Mesenchymal stem cell (in vitro differentiated cells and primary cell): ENCODE results near the gene FOXL1.

ENCODE experiments used
- DNase-seq: peaks from one replicate; pipeline ENCODE4 v3.0.0-alpha.2; 2013
- H2AFZ ChIP-seq: one replicate; pipeline ENCODE4 v1.6.1; 2013; ENCODE audit warnings: low read depth, mild to moderate bottlenecking, control low read depth, inconsistent platforms, low read length, moderate library complexity
- H2AK5ac ChIP-seq: 2 replicates; pipeline ENCODE4 v1.6.1; 2013; ENCODE audit warnings: low read length, moderate library complexity, mild to moderate bottlenecking, inconsistent platforms; ENCODE audit not compliant: severe bottlenecking
- H2BK120ac ChIP-seq: one replicate; pipeline ENCODE4 v1.6.1; 2013; ENCODE audit warnings: low read depth, mild to moderate bottlenecking, inconsistent platforms, low read length, moderate library complexity
- H2BK12ac ChIP-seq, 2 experiments: one replicate each; pipeline ENCODE4 v1.6.1; 2013; ENCODE audit warnings: inconsistent platforms in 2 of 2, low read length in 2 of 2, mild to moderate bottlenecking in 2 of 2, moderate library complexity in 2 of 2, control low read depth in 1 of 2
- H2BK15ac ChIP-seq: one replicate; pipeline ENCODE4 v1.6.1; 2013; ENCODE audit warnings: mild to moderate bottlenecking, low read depth, inconsistent platforms; ENCODE audit not compliant: poor library complexity, severe bottlenecking
- H2BK5ac ChIP-seq: 2 replicates; pipeline ENCODE4 v1.6.1; 2013; ENCODE audit warnings: low read depth, mild to moderate bottlenecking, low read length, control low read depth, inconsistent platforms; ENCODE audit not compliant: poor library complexity, severe bottlenecking
- H3K14ac ChIP-seq, 2 experiments: one replicate each; pipeline ENCODE4 v1.6.1; 2013; ENCODE audit warnings: inconsistent platforms in 2 of 2, low read length in 2 of 2, control low read depth in 1 of 2, mild to moderate bottlenecking in 1 of 2, moderate library complexity in 1 of 2
- H3K18ac ChIP-seq, 2 experiments: one replicate each; pipeline ENCODE4 v1.6.1; 2013; ENCODE audit warnings: inconsistent platforms in 2 of 2, low read length in 2 of 2, control low read depth in 1 of 2, low read depth in 1 of 2, mild to moderate bottlenecking in 1 of 2
- H3K23ac ChIP-seq, 2 experiments: one replicate each; pipeline ENCODE4 v1.6.1; 2013; ENCODE audit warnings: inconsistent platforms in 2 of 2, low read length in 2 of 2, mild to moderate bottlenecking in 2 of 2, moderate library complexity in 2 of 2, control low read depth in 1 of 2
- H3K27ac ChIP-seq: 2 replicates; pipeline ENCODE4 v1.5.1; 2013; ENCODE audit warnings: mild to moderate bottlenecking, moderate library complexity, low read length, control low read depth, inconsistent platforms; ENCODE audit not compliant: poor library complexity, severe bottlenecking
- H3K27me3 ChIP-seq, 2 experiments: 2 replicates each; pipeline versions ENCODE4 v1.6.1 to v1.7.0; 2013; ENCODE audit warnings: low read length in 2 of 2, mild to moderate bottlenecking in 2 of 2, moderate library complexity in 2 of 2, control low read depth in 1 of 2, inconsistent platforms in 1 of 2; ENCODE audit not compliant: control insufficient read depth in 1 of 2, insufficient read depth in 1 of 2
- H3K36me3 ChIP-seq, 2 experiments: 2 replicates each; pipeline versions ENCODE4 v1.6.1 to v1.7.0; 2013; ENCODE audit warnings: low read length in 2 of 2, control low read depth in 1 of 2, inconsistent platforms in 1 of 2, low read depth in 1 of 2, mild to moderate bottlenecking in 1 of 2; ENCODE audit not compliant: insufficient read depth in 2 of 2, control insufficient read depth in 1 of 2
- H3K4ac ChIP-seq, 2 experiments: one replicate each; pipeline ENCODE4 v1.6.1; 2013; ENCODE audit warnings: inconsistent platforms in 2 of 2, low read length in 2 of 2, mild to moderate bottlenecking in 2 of 2, moderate library complexity in 2 of 2, control low read depth in 1 of 2, low read depth in 1 of 2
- H3K4me1 ChIP-seq: 2 replicates; pipeline ENCODE4 v1.6.1; 2013; ENCODE audit warnings: low read depth, low read length, control low read depth; ENCODE audit not compliant: control insufficient read depth, insufficient read depth
- H3K4me2 ChIP-seq: 2 replicates; pipeline ENCODE4 v1.6.1; 2013; ENCODE audit warnings: low read length, mild to moderate bottlenecking, inconsistent platforms; ENCODE audit not compliant: poor library complexity, severe bottlenecking
- H3K4me3 ChIP-seq, 2 experiments: 2 replicates each; pipeline versions ENCODE4 v1.5.1 to v1.7.0; 2013; ENCODE audit warnings: low read length in 2 of 2, mild to moderate bottlenecking in 2 of 2, control low read depth in 1 of 2, low read depth in 1 of 2; ENCODE audit not compliant: insufficient read depth in 1 of 2
- H3K79me1 ChIP-seq: replicated peaks from 2 replicates; pipeline ENCODE4 v1.6.1; 2013; ENCODE audit warnings: mild to moderate bottlenecking, control low read depth, low read length, inconsistent platforms; ENCODE audit not compliant: poor library complexity, severe bottlenecking
- H3K9ac ChIP-seq: 2 replicates; pipeline ENCODE4 v1.7.0; 2013; ENCODE audit warnings: mild to moderate bottlenecking, low read length, moderate library complexity
- H3K9me3 ChIP-seq: 2 replicates; pipeline ENCODE4 v1.7.0; 2013; ENCODE audit warnings: mild to moderate bottlenecking, low read length; ENCODE audit not compliant: control insufficient read depth
- H4K8ac ChIP-seq: one replicate; pipeline ENCODE4 v1.6.1; 2013; ENCODE audit warnings: inconsistent platforms, mild to moderate bottlenecking, low read length, moderate library complexity
- H4K91ac ChIP-seq: one replicate; pipeline ENCODE4 v1.6.1; 2013; ENCODE audit warnings: mild to moderate bottlenecking, low read length, inconsistent platforms
- WGBS: methylation state at CpG from one replicate; pipeline ENCODE4 v1.1.7; 2013; ENCODE audit warnings: mixed read lengths; 5-methylcytosine and 5-hydroxymethylcytosine counted together

The FOXL1 gene

GRCh38 chr16:86549893-86550190 lies 28.5 kb upstream of the FOXL1 start:
- H3K4me3 ChIP-seq, result no peak overlapping the region
- no peak overlapping the region for H2BK15ac ChIP-seq
- H3K14ac ChIP-seq, result no peak overlapping the region
- H3K4me2 ChIP-seq, result no peak overlapping the region
- H2BK12ac ChIP-seq, result no peak overlapping the region
- no peaks in the 10 kb centered on the region for H3K27me3 ChIP-seq
- no peak overlapping the region for H3K18ac ChIP-seq
- no peak overlapping the region for H2AK5ac ChIP-seq
- H3K9ac ChIP-seq, result no peak overlapping the region
- H3K79me1 ChIP-seq, result peaks cover 44% of the 10 kb centered on the region
- no peak overlapping the region for H2BK120ac ChIP-seq
- no peak overlapping the region for H4K91ac ChIP-seq
- H3K36me3 ChIP-seq, result peaks cover 49 to 77% of the 10 kb centered on the region in 2 experiments
- H3K4ac ChIP-seq, result no peak overlapping the region
- 97% methylated on average over 7 of the region's 7 CpGs for WGBS
- no peak overlapping the region for H3K27ac ChIP-seq
- no peak overlapping the region for H2AFZ ChIP-seq
- no peak for DNase-seq
- H2BK5ac ChIP-seq, result no peak overlapping the region
- H3K4me1 ChIP-seq, result peaks cover 6% of the 10 kb centered on the region
- no peak overlapping the region for H3K23ac ChIP-seq
- no peaks in the 10 kb centered on the region for H3K9me3 ChIP-seq
- no peak overlapping the region for H4K8ac ChIP-seq

- H3K14ac ChIP-seq, result no peak overlapping the region
- no peak overlapping the region for H3K4me2 ChIP-seq
- no peak overlapping the region for H3K27ac ChIP-seq
- no peak for DNase-seq
- no peaks in the 10 kb centered on the region for H3K27me3 ChIP-seq
- H2BK5ac ChIP-seq, result no peak overlapping the region
- peaks cover 48 to 72% of the 10 kb centered on the region in 2 experiments for H3K36me3 ChIP-seq
- no peak overlapping the region for H3K18ac ChIP-seq
- H3K79me1 ChIP-seq, result peaks cover 42% of the 10 kb centered on the region
- no peak overlapping the region for H2BK12ac ChIP-seq
- no peaks in the 10 kb centered on the region for H3K9me3 ChIP-seq
- H3K4me1 ChIP-seq, result peaks cover 6% of the 10 kb centered on the region
- WGBS, result 96% methylated on average over 3 of the region's 5 CpGs
- H3K4ac ChIP-seq, result no peak overlapping the region
- H3K4me3 ChIP-seq, result no peak overlapping the region
- H2AFZ ChIP-seq, result no peak overlapping the region
- H2AK5ac ChIP-seq, result no peak overlapping the region
- H2BK15ac ChIP-seq, result no peak overlapping the region
- peak overlapping the region in 1 of 2 experiments; percentile 11 for H3K23ac ChIP-seq
- no peak overlapping the region for H4K8ac ChIP-seq
- no peak overlapping the region for H4K91ac ChIP-seq
- H3K9ac ChIP-seq, result no peak overlapping the region
- H2BK120ac ChIP-seq, result no peak overlapping the region
Observed at GRCh38 chr16:86550281-86550680, 28.1 kb upstream of the FOXL1 start.

DNA sequence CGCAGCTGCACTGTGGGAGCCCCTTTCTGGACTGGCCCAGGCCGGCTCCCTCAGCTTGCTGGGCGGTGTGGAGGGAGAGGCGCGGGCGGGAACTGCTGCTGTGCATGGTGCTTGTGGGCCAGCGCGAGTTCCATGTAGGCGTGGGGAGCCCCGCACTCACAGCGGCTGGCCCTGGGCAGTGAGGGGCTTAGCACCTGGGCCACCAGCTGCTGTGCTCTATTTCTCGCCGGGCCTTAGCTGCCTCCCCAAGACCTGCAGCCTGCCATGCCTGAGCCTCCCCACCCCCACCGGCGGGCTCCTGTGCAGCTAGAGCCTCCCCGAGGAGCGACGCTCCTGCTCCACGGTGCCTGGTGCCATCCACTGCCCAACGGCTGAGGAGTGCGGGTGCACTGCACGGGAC lies 25.0 kb upstream of the FOXL1 start:
- no peak overlapping the region for H3K18ac ChIP-seq
- no peak overlapping the region for H2BK120ac ChIP-seq
- no peak overlapping the region for H3K4me3 ChIP-seq
- H2BK5ac ChIP-seq, result no peak overlapping the region
- peak overlapping the region in 1 of 2 experiments; percentile 28 for H3K4ac ChIP-seq
- no peak overlapping the region for H2BK12ac ChIP-seq
- no peaks in the 10 kb centered on the region for H3K9me3 ChIP-seq
- H2AFZ ChIP-seq, result no peak overlapping the region
- H3K4me2 ChIP-seq, result no peak overlapping the region
- no peak overlapping the region for H4K91ac ChIP-seq
- H3K14ac ChIP-seq, result no peak overlapping the region
- no peak overlapping the region for H2AK5ac ChIP-seq
- H3K36me3 ChIP-seq, result peaks cover 29 to 42% of the 10 kb centered on the region in 2 experiments
- H2BK15ac ChIP-seq, result no peak overlapping the region
- H4K8ac ChIP-seq, result no peak overlapping the region
- H3K27me3 ChIP-seq, result peaks cover 0 to 6% of the 10 kb centered on the region in 2 experiments
- DNase-seq, result no peak
- peaks cover 11% of the 10 kb centered on the region for H3K4me1 ChIP-seq
- no peak overlapping the region for H3K9ac ChIP-seq
- peaks cover 40% of the 10 kb centered on the region for H3K79me1 ChIP-seq
- 97% methylated on average over 21 of the region's 22 CpGs for WGBS
- no peak overlapping the region for H3K23ac ChIP-seq
- no peak overlapping the region for H3K27ac ChIP-seq

- peak overlapping the region; percentile 97 for H4K8ac ChIP-seq
- peaks cover 35% of the 10 kb centered on the region for H3K79me1 ChIP-seq
- no peak overlapping the region for H2BK12ac ChIP-seq
- 12% methylated on average over 10 of the region's 10 CpGs for WGBS
- H3K9me3 ChIP-seq, result no peaks in the 10 kb centered on the region
- peak overlapping the region; percentile 78 to 83 for H3K18ac ChIP-seq
- peak overlapping the region; percentile 88 to 99 for H3K4me3 ChIP-seq
- no peak overlapping the region for H3K27ac ChIP-seq
- peak overlapping the region; percentile 2 for H2BK15ac ChIP-seq
- H3K4me1 ChIP-seq, result peaks cover 13% of the 10 kb centered on the region
- H2BK120ac ChIP-seq, result no peak overlapping the region
- H2AFZ ChIP-seq, result peak overlapping the region; percentile 94
- peak overlapping the region; percentile 99 for H3K9ac ChIP-seq
- H3K36me3 ChIP-seq, result peaks cover 27 to 30% of the 10 kb centered on the region in 2 experiments
- no peak overlapping the region for H2BK5ac ChIP-seq
- DNase-seq, result no peak
- no peak overlapping the region for H2AK5ac ChIP-seq
- peaks cover 0 to 13% of the 10 kb centered on the region in 2 experiments for H3K27me3 ChIP-seq
- no peak overlapping the region for H3K23ac ChIP-seq
- peak overlapping the region in 1 of 2 experiments; percentile 41 for H3K14ac ChIP-seq
- peak overlapping the region; percentile 62 for H3K4me2 ChIP-seq
- peak overlapping the region; percentile 1 for H4K91ac ChIP-seq
- H3K4ac ChIP-seq, result peak overlapping the region; percentile 10 to 92
Observed at GRCh38 chr16:86554599-86554916, 23.8 kb upstream of the FOXL1 start.
